Activated CD4-positive, alpha-beta T cell treated with anti-CD3 and anti-CD28 coated beads for 36 hours (primary cell): ENCODE measurements around the gene CXCL16. TPM values are rescaled to one million over a fixed set of nuclear protein-coding genes. Genes with fewer than 3 reads are reported as not detected.
"Not testable (repeated sequence)": the region's sequence is repeated elsewhere in the genome, so short reads cannot be mapped to it uniquely, and the experiment has no call there.

Experiments used
- ATAC-seq: fragments of 200-7000 bp; cut with Tn5 transposase; one replicate; pipeline ENCODE4 v1.10.0; 2021; ENCODE audit warnings: mild to moderate bottlenecking, moderate library complexity
- CTCF ChIA-PET: fragments of 350-600 bp; sonication (Branson Sonifier 250); formaldehyde crosslinking; loops from one replicate; lab custom pipeline; 2021; ENCODE audit warnings: antibody characterized with exemption; lab: Charles Lee
- POLR2A ChIA-PET: fragments of 350-600 bp; sonication (Branson Sonifier 250); formaldehyde crosslinking; loops from one replicate; lab custom pipeline; 2021; ENCODE audit warnings: antibody characterized with exemption, inconsistent platforms; lab: Charles Lee
- DNase-seq: peaks from one replicate; pipeline ENCODE4 v3.0.0-alpha.2; 2020
- H3K27ac Mint-ChIP-seq: one replicate; pipeline ENCODE4 v1.8.0; 2021; ENCODE audit warnings: mixed read lengths
- H3K27me3 Mint-ChIP-seq: one replicate; pipeline ENCODE4 v1.8.0; 2021; ENCODE audit warnings: mixed read lengths
- H3K36me3 Mint-ChIP-seq: one replicate; pipeline ENCODE4 v1.8.0; 2021; ENCODE audit warnings: low read depth, mixed read lengths
- H3K4me1 Mint-ChIP-seq: one replicate; pipeline ENCODE4 v1.8.0; 2021; ENCODE audit warnings: mixed read lengths
- H3K4me3 Mint-ChIP-seq: one replicate; pipeline ENCODE4 v1.8.0; 2021; ENCODE audit warnings: mild to moderate bottlenecking, moderate library complexity, mixed read lengths
- H3K9me3 Mint-ChIP-seq: one replicate; pipeline ENCODE4 v1.8.0; 2021; ENCODE audit warnings: low read depth, mixed read lengths
- intact Hi-C, 2 experiments: fragments of 100-400 bp; cut with DNase I in 1 of 2; cut with micrococcal nuclease in 1 of 2; formaldehyde crosslinking; loops; one replicate each; pipeline versions ENCODE4 v1.14.2 to v1.15.1; 2022 to 2024; cut with DNase I, micrococcal nuclease
- total RNA-seq, 2 experiments: library from RNA; stranded (reverse); gene quantifications; one replicate each; pipeline ENCODE4 v1.2.3, GENCODE V29; 2021

The CXCL16 gene
- total RNA-seq, 2 experiments from 2014 or later = 1.7 to 2.5 TPM

GRCh38 chr17:4720787-4721186, 18.9 kb downstream of the CXCL16 start:
- H3K9me3 Mint-ChIP-seq = no peaks in the 10 kb centered on the region
- no peaks in the 10 kb centered on the region for H3K27me3 Mint-ChIP-seq
- intact Hi-C loops = no loop called here
- DNase-seq (no peak), ATAC-seq (no peak)
- H3K4me3 Mint-ChIP-seq = no peak overlapping the region
- ChIA-PET CTCF (no interaction called here), POLR2A (no interaction called here)
- H3K4me1 Mint-ChIP-seq = peaks cover 2% of the 10 kb centered on the region
- no peak overlapping the region for H3K27ac Mint-ChIP-seq
- peaks cover 27% of the 10 kb centered on the region for H3K36me3 Mint-ChIP-seq

GRCh38 chr17:4719684-4720221, 20.0 kb downstream of the CXCL16 start:
- peaks cover 32% of the 10 kb centered on the region for H3K36me3 Mint-ChIP-seq
- POLR2A ChIA-PET = no interaction called here
- H3K9me3 Mint-ChIP-seq = no peaks in the 10 kb centered on the region
- H3K4me1 Mint-ChIP-seq = peaks cover 11% of the 10 kb centered on the region
- CTCF ChIA-PET = no interaction called here
- ATAC-seq (no peak), DNase-seq (no peak)
- no peak overlapping the region for H3K4me3 Mint-ChIP-seq
- peak overlapping the region; percentile 40 for H3K27ac Mint-ChIP-seq
- H3K27me3 Mint-ChIP-seq = no peaks in the 10 kb centered on the region
- intact Hi-C loops = no loop called here

GRCh38 chr17:4719146-4719545, 20.6 kb downstream of the CXCL16 start:
- DNase-seq (no peak), ATAC-seq (no peak)
- Mint-ChIP-seq H3K4me1 (peaks cover 14% of the 10 kb centered on the region), H3K4me3 (no peak overlapping the region), H3K27me3 (no peaks in the 10 kb centered on the region), H3K27ac (peak overlapping the region; percentile 40), H3K36me3 (peaks cover 32% of the 10 kb centered on the region), H3K9me3 (no peaks in the 10 kb centered on the region)
- ChIA-PET POLR2A (no interaction called here), CTCF (no interaction called here)
- intact Hi-C loops = no loop called here

GRCh38 chr17:4718276-4718675, 21.5 kb downstream of the CXCL16 start:
- Mint-ChIP-seq H3K4me1 (peaks cover 21% of the 10 kb centered on the region), H3K9me3 (no peaks in the 10 kb centered on the region), H3K27me3 (no peaks in the 10 kb centered on the region), H3K4me3 (no peak overlapping the region), H3K36me3 (peaks cover 32% of the 10 kb centered on the region), H3K27ac (no peak overlapping the region)
- ATAC-seq (no peak), DNase-seq (no peak)
- ChIA-PET POLR2A (no interaction called here), CTCF (no interaction called here)
- intact Hi-C loops = no loop called here

- ATAC-seq (no peak), DNase-seq (no peak)
- H3K36me3 Mint-ChIP-seq = peaks cover 32% of the 10 kb centered on the region
- ChIA-PET CTCF (no interaction called here), POLR2A (no interaction called here)
- intact Hi-C loops = no loop called here
- no peak overlapping the region for H3K27ac Mint-ChIP-seq
- peaks cover 21% of the 10 kb centered on the region for H3K4me1 Mint-ChIP-seq
- no peak overlapping the region for H3K4me3 Mint-ChIP-seq
- H3K9me3 Mint-ChIP-seq = no peaks in the 10 kb centered on the region
- H3K27me3 Mint-ChIP-seq = no peaks in the 10 kb centered on the region
Measured at GRCh38 chr17:4717791-4718190, 21.9 kb downstream of the CXCL16 start.

DNA sequence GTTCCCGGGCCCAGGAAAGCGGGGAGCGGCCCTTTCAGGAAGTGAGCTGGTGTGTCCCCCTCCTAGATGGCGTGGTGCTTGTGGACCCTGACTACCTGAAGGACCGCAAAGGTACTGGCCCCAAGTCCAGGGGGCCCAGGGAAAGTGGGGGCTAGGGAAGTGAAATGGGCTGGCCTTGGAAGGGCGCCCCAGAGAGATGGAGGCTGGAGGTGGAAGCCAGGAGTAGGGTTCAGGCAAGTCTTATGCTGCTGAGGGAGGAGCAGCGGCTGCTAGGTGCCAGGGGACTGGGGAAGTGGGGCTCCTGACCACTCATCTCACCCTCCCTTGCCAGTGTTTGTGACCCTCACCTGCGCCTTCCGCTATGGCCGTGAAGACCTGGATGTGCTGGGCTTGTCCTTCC, 23.6 kb downstream of the CXCL16 start:
- peaks cover 36% of the 10 kb centered on the region for H3K4me1 Mint-ChIP-seq
- DNase-seq (no peak), ATAC-seq (no peak)
- H3K9me3 Mint-ChIP-seq = no peaks in the 10 kb centered on the region
- no peaks in the 10 kb centered on the region for H3K27me3 Mint-ChIP-seq
- peak overlapping the region; percentile 92 for H3K27ac Mint-ChIP-seq
- ChIA-PET POLR2A (no interaction called here), CTCF (no interaction called here)
- peaks cover 41% of the 10 kb centered on the region for H3K36me3 Mint-ChIP-seq
- H3K4me3 Mint-ChIP-seq = no peak overlapping the region
- intact Hi-C loops = no loop called here

DNA sequence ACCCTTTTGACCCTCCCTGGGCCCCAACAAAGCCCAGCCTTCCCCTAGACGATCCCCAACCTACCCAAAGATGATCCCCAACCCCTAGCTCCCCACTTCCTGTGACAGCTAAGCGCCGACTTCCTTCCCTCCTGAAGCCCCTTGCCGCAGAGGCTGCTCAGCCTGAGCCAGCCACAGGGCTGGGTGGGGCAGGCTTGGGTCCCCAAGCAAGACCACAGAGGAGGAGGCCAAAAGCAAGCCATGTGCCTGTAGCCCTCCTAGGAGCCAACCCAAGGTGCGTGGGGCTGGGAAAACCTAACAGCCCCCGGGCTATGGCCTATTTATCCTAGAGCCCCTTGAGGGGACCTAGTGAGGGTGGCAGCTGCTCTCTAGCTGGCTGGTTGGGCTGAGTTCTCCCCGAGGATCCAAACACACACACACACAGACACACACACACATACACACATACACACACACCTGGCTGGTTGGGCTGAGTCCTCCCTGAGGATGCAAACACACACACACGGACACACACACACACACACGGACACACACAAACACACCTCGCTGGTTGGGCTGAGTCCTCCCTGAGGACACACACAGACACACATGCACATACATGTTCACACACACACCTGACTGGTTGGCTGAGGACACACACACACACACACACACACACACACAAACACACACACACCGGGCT, 24.5 kb downstream of the CXCL16 start:
- Mint-ChIP-seq H3K4me3 (peak overlapping the region; percentile 65), H3K36me3 (peaks cover 36% of the 10 kb centered on the region), H3K27ac (peak overlapping the region; percentile 92), H3K9me3 (no peaks in the 10 kb centered on the region), H3K4me1 (peaks cover 36% of the 10 kb centered on the region), H3K27me3 (no peaks in the 10 kb centered on the region)
- ChIA-PET CTCF (interaction anchor here (0.8 to 1.3 kb wide), 2 partner anchors 10 to 34 kb away, joined by 3 read pairs; no protein-coding TSS in a partner anchor), POLR2A (no interaction called here)
- intact Hi-C loops = no loop called here
- DNase-seq (peak; percentile 53), ATAC-seq (no peak)

DNA sequence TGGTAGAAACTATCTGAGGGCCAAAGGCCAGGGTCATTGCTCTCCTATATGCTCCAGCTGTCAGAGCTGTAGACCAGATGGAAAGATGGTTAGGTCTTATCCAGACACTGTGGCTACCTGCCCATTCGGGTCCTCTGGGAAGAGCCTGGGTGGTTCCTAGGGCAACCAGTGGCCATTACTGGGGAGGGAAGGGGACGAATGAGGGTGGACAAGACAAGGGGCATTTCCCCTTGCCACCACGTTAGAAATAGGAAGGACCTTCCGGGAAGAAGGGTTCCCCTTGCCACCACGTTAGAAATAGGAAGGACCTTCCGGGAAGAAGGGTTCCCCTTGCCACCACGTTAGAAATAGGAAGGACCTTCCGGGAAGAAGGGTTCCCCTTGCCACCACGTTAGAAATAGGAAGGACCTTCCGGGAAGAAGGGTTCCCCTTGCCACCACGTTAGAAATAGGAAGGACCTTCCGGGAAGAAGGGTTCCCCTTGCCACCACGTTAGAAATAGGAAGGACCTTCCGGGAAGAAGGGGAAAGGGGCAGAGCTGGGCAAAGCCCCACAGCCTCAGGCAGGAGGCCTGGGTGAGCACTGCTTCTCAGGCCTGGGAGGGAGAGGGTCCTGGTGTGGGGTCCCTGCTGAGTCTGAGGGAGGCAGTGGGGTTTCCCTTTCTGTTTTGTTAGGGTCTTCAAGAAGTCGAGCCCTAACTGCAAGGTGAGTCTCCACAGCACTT, 25.2 kb downstream of the CXCL16 start:
- ATAC-seq, H3K27me3 Mint-ChIP-seq, DNase-seq, H3K9me3 Mint-ChIP-seq: not testable (repeated sequence)
- intact Hi-C loops = loop anchor here in 1 of 2 experiments (5.0 kb wide), 1 partner anchor 752 kb away; the partner anchor contains the start of gene ATP2A3
- ChIA-PET POLR2A (interaction anchor here (0.6 kb wide), 2 partner anchors 34 to 703 kb away, joined by 3 read pairs; no protein-coding TSS in a partner anchor), CTCF (interaction anchor here (0.6 to 1.3 kb wide), 3 partner anchors 11 to 515 kb away, joined by 3 read pairs; no protein-coding TSS in a partner anchor)
- Mint-ChIP-seq H3K36me3 (peaks cover 31% of the 10 kb centered on the region), H3K27ac (peak overlapping the region; percentile 92), H3K4me3 (peak overlapping the region; percentile 65), H3K4me1 (peaks cover 40% of the 10 kb centered on the region)

DNA sequence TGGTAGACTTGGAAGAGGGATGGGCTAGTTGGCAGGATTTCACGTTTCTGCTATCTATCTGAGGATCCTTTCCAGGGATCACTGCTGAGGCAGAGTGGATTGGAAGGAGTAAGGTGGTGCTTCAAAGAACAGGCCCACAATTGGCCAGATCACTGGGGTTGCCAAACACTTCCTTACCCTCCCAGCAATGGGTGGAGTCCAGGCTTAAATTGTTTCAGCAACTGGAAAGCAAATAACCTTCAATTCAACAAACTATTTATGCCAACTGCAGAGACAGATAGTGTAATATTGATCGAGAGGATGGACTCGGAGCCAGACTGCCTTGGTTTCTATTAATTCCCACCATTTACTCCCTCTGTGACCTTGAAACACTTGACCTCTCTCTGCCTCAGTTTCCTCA, 27.2 kb downstream of the CXCL16 start:
- Mint-ChIP-seq H3K27ac (peak overlapping the region; percentile 90), H3K27me3 (no peaks in the 10 kb centered on the region), H3K36me3 (peaks cover 20% of the 10 kb centered on the region), H3K4me1 (peaks cover 46% of the 10 kb centered on the region), H3K9me3 (no peaks in the 10 kb centered on the region), H3K4me3 (peak overlapping the region; percentile 82)
- ATAC-seq = no peak
- intact Hi-C loops = loop anchor here in 1 of 2 experiments (5.0 kb wide), 1 partner anchor 750 kb away; the partner anchor contains the start of gene ATP2A3
- ChIA-PET CTCF (interaction anchor here (0.6 to 1.1 kb wide), 4 partner anchors 14 to 254 kb away, joined by 3 to 5 read pairs (median 3); no protein-coding TSS in a partner anchor), POLR2A (no interaction called here)
- no peak for DNase-seq

DNA sequence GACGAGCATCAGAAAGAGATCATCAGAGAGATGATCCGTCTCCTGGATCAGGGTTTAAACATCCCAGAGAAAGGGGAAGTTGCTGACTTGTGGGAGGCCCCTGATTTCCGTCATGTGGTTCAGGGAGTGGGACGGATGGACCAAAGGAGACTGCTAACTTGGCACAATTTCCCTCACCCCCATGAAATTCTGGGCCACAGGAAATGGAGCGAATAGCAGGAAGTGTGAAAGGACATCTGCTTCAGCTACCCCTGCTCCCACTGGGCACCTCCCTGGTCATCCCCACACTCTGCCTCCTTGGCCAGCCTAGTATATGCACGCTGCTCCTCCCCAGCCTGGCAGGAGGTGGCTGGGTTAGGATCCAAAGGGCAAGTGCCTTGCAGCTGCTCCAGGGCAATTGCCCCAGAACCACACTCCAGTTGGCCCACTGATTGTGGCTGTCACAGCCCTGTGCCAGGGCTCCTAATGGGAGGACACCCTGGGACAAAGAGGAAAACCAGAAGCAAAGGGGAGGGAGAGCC, 28.0 kb downstream of the CXCL16 start:
- intact Hi-C loops = loop anchor here (2.0 to 5.0 kb wide), 2 partner anchors 177 to 749 kb away; partner anchors contain the start of gene ATP2A3 (in 1 of the 2)
- Mint-ChIP-seq H3K9me3 (no peaks in the 10 kb centered on the region), H3K36me3 (peaks cover 15% of the 10 kb centered on the region), H3K4me3 (peak overlapping the region; percentile 82), H3K27me3 (no peaks in the 10 kb centered on the region), H3K4me1 (peaks cover 46% of the 10 kb centered on the region), H3K27ac (peak overlapping the region; percentile 90)
- ATAC-seq = no peak
- no peak for DNase-seq
- ChIA-PET CTCF (interaction anchor here (0.6 to 1.1 kb wide), 3 partner anchors 15 to 255 kb away, joined by 3 to 5 read pairs (median 3); no protein-coding TSS in a partner anchor), POLR2A (interaction anchor here (0.6 to 0.9 kb wide), 2 partner anchors 187 to 337 kb away, joined by 3 to 5 read pairs; no protein-coding TSS in a partner anchor)
